HG03469 (cell line): ENCODE data around the gene COBL.

Experiments used
- ATAC-seq: cut with Tn5 transposase; IDR thresholded peaks from one replicate; pipeline ENCODE4 v1.9.1; 2021; ENCODE audit warnings: mild to moderate bottlenecking, moderate library complexity, moderate number of reproducible peaks; ENCODE audit not compliant: unreplicated experiment

Gene COBL

GRCh38 chr7:51255536-51256208, 60.9 kb downstream of the COBL start:
- no peak for ATAC-seq

GRCh38 chr7:51255036-51255435, 61.6 kb downstream of the COBL start:
- ATAC-seq, result no peak

- no peak for ATAC-seq
These were observed 63.5 kb downstream of the COBL start for GRCh38 chr7:51253157-51253556.

- ATAC-seq, result no peak
These were observed 65.3 kb downstream of the COBL start for GRCh38 chr7:51251290-51251689.

GRCh38 chr7:51250512-51250911, 66.1 kb downstream of the COBL start:
- ATAC-seq, result no peak

- no peak for ATAC-seq
These were observed 66.6 kb downstream of the COBL start for GRCh38 chr7:51249991-51250390.

- ATAC-seq, result no peak
These were observed 67.2 kb downstream of the COBL start for GRCh38 chr7:51249187-51249945.

- ATAC-seq, result no peak
These were observed 70.1 kb downstream of the COBL start for GRCh38 chr7:51246258-51247245.

- ATAC-seq, result no peak
These were observed 71.7 kb downstream of the COBL start for GRCh38 chr7:51244885-51245284.

GRCh38 chr7:51244053-51244452, 72.6 kb downstream of the COBL start:
- ATAC-seq, result no peak

GRCh38 chr7:51243631-51244030, 73.0 kb downstream of the COBL start:
- ATAC-seq, result no peak

GRCh38 chr7:51242881-51243518, 73.6 kb downstream of the COBL start:
- no peak for ATAC-seq

GRCh38 chr7:51242007-51242691, 74.5 kb downstream of the COBL start:
- ATAC-seq, result no peak

GRCh38 chr7:51240868-51241267, 75.7 kb downstream of the COBL start:
- ATAC-seq, result no peak

- no peak for ATAC-seq
These were observed 76.9 kb downstream of the COBL start for GRCh38 chr7:51239691-51240090.

GRCh38 chr7:51238981-51239495, 77.6 kb downstream of the COBL start:
- ATAC-seq, result no peak

- no peak for ATAC-seq
These were observed 79.0 kb downstream of the COBL start for GRCh38 chr7:51237446-51238133.

- no peak for ATAC-seq
These were observed 80.0 kb downstream of the COBL start for GRCh38 chr7:51236470-51237132.
